GM12891 (cell line): ENCODE results near the gene CHMP4B.

ENCODE experiments used
- DNase-seq: peaks from one replicate; pipeline ENCODE4 v3.0.0; 2011; ENCODE audit warnings: low spot score; ENCODE audit not compliant: insufficient read length
- FAIRE-seq: peaks from 2 replicates; lab custom pipeline; 2011; peaks lifted over from hg19 to GRCh38; lab: Jason Lieb, UNC
- PAX5 ChIP-seq: IDR thresholded peaks from 2 replicates; pipeline ENCODE4 v1.6.1; 2011; ENCODE audit warnings: low read length, moderate library complexity, mild to moderate bottlenecking; ENCODE audit not compliant: insufficient read depth, severe bottlenecking
- POLR2A ChIP-seq: IDR thresholded peaks from 2 replicates; pipeline ENCODE4 v1.6.1; 2011; ENCODE audit warnings: low read depth, low read length, control low read depth
- POLR2AphosphoS5 ChIP-seq: IDR thresholded peaks from 2 replicates; pipeline ENCODE4 v1.6.1; 2011; ENCODE audit warnings: low read depth, low read length, control low read depth
- POU2F2 ChIP-seq: IDR thresholded peaks from 2 replicates; pipeline ENCODE4 v1.6.1; 2011; ENCODE audit warnings: low read depth, mild to moderate bottlenecking, control low read depth, low read length, moderate library complexity
- SPI1 ChIP-seq: IDR thresholded peaks from 2 replicates; pipeline ENCODE4 v1.6.1; 2011; ENCODE audit warnings: low read depth, low read length, control low read depth
- TAF1 ChIP-seq: IDR thresholded peaks from 2 replicates; pipeline ENCODE4 v1.6.1; 2011; ENCODE audit warnings: low read depth, low read length, control low read depth

CHMP4B gene

GRCh38 chr20:33843050-33843449 is 31.9 kb downstream of the CHMP4B start:
- DNase-seq, result no peak
- FAIRE-seq, result no peak
- no peak for TF ChIP-seq TAF1
- no peak for TF ChIP-seq POLR2A
- TF ChIP-seq SPI1, result no peak
- TF ChIP-seq POLR2AphosphoS5, result no peak

- TF ChIP-seq TAF1, result no peak
- peak; percentile 38; the same call in 1 of the 2 replicates for TF ChIP-seq SPI1
- TF ChIP-seq POLR2AphosphoS5, result no peak
- no peak for FAIRE-seq
- no peak for DNase-seq
These were observed 32.7 kb downstream of the CHMP4B start for GRCh38 chr20:33843854-33844253.

DNA sequence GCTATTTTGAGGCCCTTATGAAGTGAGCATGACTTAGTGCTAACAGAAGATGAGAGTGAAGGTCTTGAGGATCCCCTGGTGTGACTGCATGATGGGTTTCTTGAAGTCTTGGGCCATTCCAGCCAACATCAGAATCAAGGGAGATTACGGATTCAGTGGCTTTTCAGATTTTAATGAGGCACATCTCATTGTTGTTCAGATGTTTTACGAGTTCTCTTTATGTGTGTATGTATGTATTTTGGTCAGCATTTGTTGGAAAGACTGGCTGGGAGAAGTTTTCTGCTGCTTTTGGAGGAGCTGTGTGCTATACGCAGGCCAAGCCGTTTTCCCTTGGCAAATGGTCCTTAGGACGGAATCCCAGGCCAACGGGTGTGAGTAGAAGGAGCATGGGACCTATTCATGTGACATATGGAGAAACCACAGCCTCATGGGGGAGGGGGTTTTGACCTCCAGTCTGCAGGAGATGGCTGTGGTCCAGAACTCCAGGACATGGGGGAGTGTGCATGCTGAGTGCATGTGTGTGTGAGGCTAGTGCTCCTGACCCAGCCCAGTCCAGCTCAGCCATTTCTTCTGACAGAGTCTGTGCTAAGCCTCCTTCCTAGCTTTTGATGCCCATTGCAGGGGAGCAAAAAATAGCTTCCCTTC is 35.3 kb downstream of the CHMP4B start:
- FAIRE-seq, result no peak
- DNase-seq, result no peak
- TF ChIP-seq TAF1, result no peak
- no peak for TF ChIP-seq POLR2AphosphoS5
- no peak for TF ChIP-seq PAX5

GRCh38 chr20:33847006-33847405 is 35.9 kb downstream of the CHMP4B start:
- FAIRE-seq (no peak), DNase-seq (no peak)
- no peak for TF ChIP-seq POU2F2
- no peak for TF ChIP-seq TAF1
- no peak for TF ChIP-seq SPI1
- no peak for TF ChIP-seq POLR2A
- no peak for TF ChIP-seq PAX5
- TF ChIP-seq POLR2AphosphoS5, result no peak

DNA sequence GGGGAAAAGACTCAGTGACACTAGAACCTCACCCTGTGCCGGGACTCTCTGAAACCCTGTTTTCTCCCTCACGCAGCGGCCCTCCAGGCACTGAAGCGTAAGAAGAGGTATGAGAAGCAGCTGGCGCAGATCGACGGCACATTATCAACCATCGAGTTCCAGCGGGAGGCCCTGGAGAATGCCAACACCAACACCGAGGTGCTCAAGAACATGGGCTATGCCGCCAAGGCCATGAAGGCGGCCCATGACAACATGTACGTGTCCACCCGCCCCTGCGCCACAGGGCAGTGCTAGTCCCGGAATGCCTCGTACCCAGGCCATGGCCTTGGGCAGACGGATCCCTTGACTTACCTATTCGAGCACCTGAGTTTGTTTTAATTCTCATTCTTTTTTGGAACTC is 37.2 kb downstream of the CHMP4B start:
- DNase-seq (no peak), FAIRE-seq (no peak)
- no peak for TF ChIP-seq POLR2A
- TF ChIP-seq POU2F2, result no peak
- TF ChIP-seq SPI1, result no peak
- TF ChIP-seq PAX5, result no peak
- TF ChIP-seq POLR2AphosphoS5, result no peak
- TF ChIP-seq TAF1, result no peak

GRCh38 chr20:33850159-33850558 is 39.0 kb downstream of the CHMP4B start:
- no peak for DNase-seq
- no peak for TF ChIP-seq PAX5
- no peak for TF ChIP-seq SPI1
- no peak for TF ChIP-seq POLR2A
- TF ChIP-seq TAF1, result no peak
- TF ChIP-seq POU2F2, result no peak
- no peak for TF ChIP-seq POLR2AphosphoS5
- no peak for FAIRE-seq

DNA sequence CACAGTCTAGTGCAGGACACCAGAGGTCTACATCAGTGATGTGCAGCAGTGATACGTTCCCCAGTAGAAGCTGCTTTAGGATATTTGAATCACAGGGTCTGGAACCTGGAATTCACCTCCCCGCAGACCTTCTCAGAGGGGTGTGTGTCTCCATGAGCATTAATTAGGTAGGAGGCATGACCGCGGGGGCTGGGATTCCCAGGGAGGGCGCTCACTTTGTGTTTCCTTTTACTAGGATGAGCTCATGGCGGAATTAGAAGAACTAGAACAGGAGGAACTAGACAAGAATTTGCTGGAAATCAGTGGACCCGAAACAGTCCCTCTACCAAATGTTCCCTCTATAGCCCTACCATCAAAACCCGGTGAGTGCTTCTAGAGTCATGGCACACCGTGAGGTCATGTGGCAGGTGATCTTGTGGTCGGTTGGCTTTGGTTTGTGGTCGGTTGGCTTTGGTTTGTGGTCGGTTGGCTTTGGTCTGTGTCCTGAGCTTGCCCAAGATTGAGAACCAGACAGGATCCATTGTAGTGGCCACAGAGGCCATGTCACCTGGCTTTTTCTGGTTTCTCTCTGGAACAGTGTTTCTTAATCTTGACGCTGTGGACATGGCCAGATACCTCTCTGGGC is 40.8 kb downstream of the CHMP4B start:
- FAIRE-seq (no peak), DNase-seq (no peak)
- TF ChIP-seq TAF1, result no peak
- TF ChIP-seq POLR2AphosphoS5, result no peak
- TF ChIP-seq PAX5, result no peak
- TF ChIP-seq SPI1, result no peak
- no peak for TF ChIP-seq POLR2A
- no peak for TF ChIP-seq POU2F2

DNA sequence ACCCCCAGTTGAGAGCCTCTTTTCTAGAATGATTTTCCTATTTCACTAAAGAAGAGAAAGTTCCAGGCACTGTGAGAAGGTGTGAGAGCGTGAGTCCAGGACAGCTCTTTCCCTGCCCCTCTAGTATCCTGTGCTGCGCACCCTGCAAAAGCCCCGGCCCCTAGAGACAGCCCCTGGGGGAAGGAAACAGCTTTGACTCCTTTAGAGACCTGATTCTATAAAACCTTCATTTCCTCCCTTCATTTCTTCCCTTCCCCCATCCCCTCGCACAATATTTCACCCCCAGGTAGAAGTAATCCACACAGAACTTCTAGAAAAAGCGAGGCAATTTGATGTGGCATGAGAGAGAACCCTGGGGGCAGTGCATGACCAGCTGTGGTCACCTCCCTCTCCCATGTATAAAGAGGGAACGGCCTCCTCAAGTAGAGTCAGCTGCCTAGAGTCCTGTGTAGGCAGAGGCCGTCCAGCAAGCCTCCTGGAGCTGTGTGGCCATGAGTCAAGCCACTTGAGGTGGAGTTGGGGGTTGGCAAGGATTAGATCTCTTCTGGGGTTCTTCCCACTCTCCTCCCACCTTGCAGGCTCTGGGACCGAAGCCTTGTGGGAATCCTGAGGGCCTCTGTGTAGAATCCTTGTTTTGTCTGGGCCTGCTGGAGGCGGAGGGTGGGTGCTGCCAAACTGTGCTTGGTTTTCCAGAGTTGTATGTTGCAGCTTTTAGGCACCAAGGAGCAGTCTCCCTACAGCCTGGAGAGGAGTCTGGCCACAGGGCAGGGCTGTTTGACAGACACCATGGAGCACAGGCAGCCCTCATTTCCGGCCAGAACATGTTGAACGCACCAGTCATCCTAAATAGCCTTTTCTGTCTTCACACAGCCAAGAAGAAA is 41.7 kb downstream of the CHMP4B start:
- DNase-seq, result no peak
- no peak for FAIRE-seq
- TF ChIP-seq TAF1 (no peak), POLR2AphosphoS5 (no peak), PAX5 (no peak), SPI1 (no peak), POLR2A (no peak), POU2F2 (no peak)

DNA sequence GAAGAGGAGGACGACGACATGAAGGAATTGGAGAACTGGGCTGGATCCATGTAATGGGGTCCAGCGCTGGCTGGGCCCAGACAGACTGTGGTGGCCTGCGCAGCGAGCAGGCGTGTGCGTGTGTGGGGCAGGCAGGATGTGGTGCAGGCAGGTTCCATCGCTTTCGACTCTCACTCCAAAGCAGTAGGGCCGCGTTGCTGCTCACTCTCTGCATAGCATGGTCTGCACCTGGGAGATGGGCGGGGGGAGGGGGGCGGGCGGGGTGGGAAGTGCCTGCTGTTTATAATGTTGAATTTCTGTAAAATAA is 42.3 kb downstream of the CHMP4B start:
- no peak for DNase-seq
- FAIRE-seq, result no peak
- TF ChIP-seq TAF1 (no peak), SPI1 (no peak), POLR2A (no peak), POU2F2 (no peak), POLR2AphosphoS5 (no peak), PAX5 (no peak)
